OCI-LY3 (cell line): ENCODE results near the gene TMEM205.
"Not testable (repeated sequence)": the region's sequence is repeated elsewhere in the genome, so short reads cannot be mapped to it uniquely, and the experiment has no call there.

Experiments used
- H2AFZ ChIP-seq: fragments of 200-600, 300-600 bp; shearing (Covaris generic); 2 replicates; pipeline ENCODE4 v1.6.0; 2014; ENCODE audit warnings: antibody characterized with exemption, low read depth, low read length
- H3K27ac ChIP-seq: fragments of 200-600, 300-600 bp; sonication (generic); 2 replicates; pipeline ENCODE4 v1.5.1; 2014; ENCODE audit warnings: mild to moderate bottlenecking, low read length, moderate library complexity, mixed read lengths
- H3K27me3 ChIP-seq: fragments of 200-600, 300-600 bp; sonication (generic); 2 replicates; pipeline ENCODE4 v1.6.1; 2014; ENCODE audit warnings: low read depth, low read length, mixed read lengths
- H3K36me3 ChIP-seq: fragments of 200-600, 300-600 bp; sonication (generic); replicated peaks from 2 replicates; pipeline ENCODE3; 2014; ENCODE audit warnings: low read depth, low read length, mixed read lengths
- H3K4me1 ChIP-seq: fragments of 300-600, 200-600 bp; sonication (generic); 2 replicates; pipeline ENCODE4 v1.6.1; 2014; ENCODE audit warnings: low read length, mixed read lengths
- H3K4me2 ChIP-seq: fragments of 200-600, 300-600 bp; sonication (generic); 2 replicates; pipeline ENCODE4 v1.6.1; 2014; ENCODE audit warnings: low read length, mixed read lengths
- H3K4me3 ChIP-seq: fragments of 300-600, 200-600 bp; sonication (generic); 2 replicates; pipeline ENCODE4 v1.5.1; 2014; ENCODE audit warnings: antibody characterized with exemption, mild to moderate bottlenecking, low read length, moderate library complexity
- H3K79me2 ChIP-seq: fragments of 300-600, 200-600 bp; shearing (Covaris generic); 2 replicates; pipeline ENCODE4 v1.6.1; 2014; ENCODE audit warnings: mild to moderate bottlenecking, low read length, mixed read lengths
- H3K9ac ChIP-seq: fragments of 300-600, 200-600 bp; shearing (Covaris generic); 2 replicates; pipeline ENCODE4 v1.6.0; 2014; ENCODE audit warnings: mild to moderate bottlenecking, low read length, moderate library complexity
- H3K9me3 ChIP-seq: fragments of 200-600, 300-600 bp; shearing (Covaris generic); 2 replicates; pipeline ENCODE4 v1.6.1; 2014; ENCODE audit warnings: low read length, mixed read lengths; ENCODE audit not compliant: insufficient read depth
- H4K20me1 ChIP-seq: fragments of 200-600, 300-600 bp; sonication (generic); 2 replicates; pipeline ENCODE4 v1.6.1; 2016; ENCODE audit warnings: low read length, mixed read lengths; ENCODE audit not compliant: insufficient read depth
- CTCF ChIP-seq: fragments of 200-600, 300-600 bp; sonication (generic); IDR thresholded peaks from 2 replicates; pipeline ENCODE4 v1.5.1; 2014; ENCODE audit warnings: antibody characterized with exemption, low read length, low read depth
- EZH2phosphoT487 ChIP-seq: fragments of 200-600 bp; shearing (Covaris generic); IDR thresholded peaks from 2 replicates; pipeline ENCODE4 v1.6.1; 2018; ENCODE audit warnings: antibody characterized with exemption, mixed run types, low read depth

The TMEM205 gene

GRCh38 chr19:11356676-11357550, 10.8 kb upstream of the TMEM205 start:
- no peak overlapping the region for H3K27ac ChIP-seq
- H3K79me2 ChIP-seq = no peaks in the 10 kb centered on the region
- no peak overlapping the region for H3K9ac ChIP-seq
- H3K4me1 ChIP-seq = no peaks in the 10 kb centered on the region
- no peaks in the 10 kb centered on the region for H3K9me3 ChIP-seq
- TF ChIP-seq CTCF = no peak
- TF ChIP-seq EZH2phosphoT487 = no peak
- no peak overlapping the region for H2AFZ ChIP-seq
- H3K4me2 ChIP-seq = no peak overlapping the region
- no peaks in the 10 kb centered on the region for H3K27me3 ChIP-seq
- H3K4me3 ChIP-seq = no peak overlapping the region
- no peaks in the 10 kb centered on the region for H3K36me3 ChIP-seq
- H4K20me1 ChIP-seq = no peaks in the 10 kb centered on the region

GRCh38 chr19:11356074-11356397, 10.0 kb upstream of the TMEM205 start:
- H2AFZ ChIP-seq = no peak overlapping the region
- no peak overlapping the region for H3K4me3 ChIP-seq
- no peaks in the 10 kb centered on the region for H4K20me1 ChIP-seq
- H3K79me2 ChIP-seq = no peaks in the 10 kb centered on the region
- no peaks in the 10 kb centered on the region for H3K27me3 ChIP-seq
- H3K4me1 ChIP-seq = no peaks in the 10 kb centered on the region
- no peak overlapping the region for H3K4me2 ChIP-seq
- H3K27ac ChIP-seq = no peak overlapping the region
- H3K36me3 ChIP-seq = no peaks in the 10 kb centered on the region
- no peaks in the 10 kb centered on the region for H3K9me3 ChIP-seq
- TF ChIP-seq CTCF (no peak), EZH2phosphoT487 (no peak)
- no peak overlapping the region for H3K9ac ChIP-seq

- H3K9me3 ChIP-seq = no peaks in the 10 kb centered on the region
- H3K79me2 ChIP-seq = no peaks in the 10 kb centered on the region
- no peaks in the 10 kb centered on the region for H3K27me3 ChIP-seq
- H2AFZ ChIP-seq = no peak within 1 kb of the TSS
- TF ChIP-seq CTCF (no peak), EZH2phosphoT487 (no peak)
- H3K4me2 ChIP-seq = no peak within 1 kb of the TSS
- H3K4me3 ChIP-seq = no peak within 1 kb of the TSS
- no peak within 1 kb of the TSS for H3K9ac ChIP-seq
- H3K4me1 ChIP-seq = no peaks in the 10 kb centered on the region
- no peak within 1 kb of the TSS for H3K27ac ChIP-seq
- no peaks in the 10 kb centered on the region for H4K20me1 ChIP-seq
- no peaks in the 10 kb centered on the region for H3K36me3 ChIP-seq
Measured at GRCh38 chr19:11355160-11356073, 9.3 kb upstream of the TMEM205 start, which contains the start of gene PLPPR2. Gene PLPPR2 (plus strand): TSS chr19:11355432. CDS start chr19:11357674, 2,242 bp downstream.

- not testable (repeated sequence) for H3K79me2 ChIP-seq, H4K20me1 ChIP-seq, H3K4me1 ChIP-seq, H3K4me3 ChIP-seq, H3K27ac ChIP-seq, H3K9me3 ChIP-seq, H3K4me2 ChIP-seq, H3K36me3 ChIP-seq, H2AFZ ChIP-seq, H3K27me3 ChIP-seq, H3K9ac ChIP-seq
Measured at GRCh38 chr19:11354102-11354501, 8.0 kb upstream of the TMEM205 start.
